Measurements from ENCODE around the gene SLC4A5.

Gene SLC4A5

DNA sequence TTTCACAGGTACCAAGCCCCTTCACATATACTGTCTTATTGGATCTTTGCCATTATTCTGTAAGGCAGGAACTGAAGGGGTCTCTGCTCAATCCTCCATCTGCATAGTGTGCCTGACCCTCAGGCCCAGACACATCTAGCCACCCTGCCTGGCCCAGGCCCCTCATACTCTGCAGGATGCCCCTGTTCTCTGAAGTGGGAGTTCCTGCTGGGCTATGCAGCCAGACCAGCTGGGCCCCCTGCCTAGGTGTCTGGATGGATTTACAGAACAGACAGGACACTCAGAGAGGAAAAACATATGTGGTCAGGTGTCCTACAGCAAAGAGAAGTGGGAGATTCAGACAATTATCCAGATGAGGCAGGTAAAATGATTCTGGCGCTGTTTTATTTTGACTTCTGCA is 42.0 kb downstream of the SLC4A5 start:
- no peak for DNase-seq (ENCODE audit: low read depth, low spot score)
- no peaks in the 10 kb centered on the region for H3K9me3 ChIP-seq (ENCODE audit: insufficient read depth, low read length)

DNA sequence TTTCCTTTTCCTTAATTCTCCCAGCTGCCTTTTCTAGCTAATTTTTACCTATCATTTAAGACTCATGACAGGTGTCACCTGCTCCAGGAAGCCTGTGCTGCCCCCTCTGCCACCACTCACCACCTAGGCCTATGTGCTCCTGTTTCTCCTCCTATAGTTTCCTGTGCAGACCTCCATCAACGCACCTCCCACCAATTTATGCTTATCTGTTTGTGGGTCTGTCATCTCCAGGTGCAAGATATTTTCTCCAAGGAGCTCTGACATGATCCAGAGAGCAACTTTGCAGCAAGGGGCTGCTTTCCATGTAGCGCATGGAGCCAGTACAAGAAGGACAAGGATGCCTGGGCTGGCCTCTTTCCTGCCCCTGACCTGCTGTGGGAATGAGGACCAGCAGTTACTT is 42.7 kb downstream of the SLC4A5 start:
- Histone ChIP-seq H3K4me3 (ENCODE audit: insufficient read length, low read depth) (no peak overlapping the region), H3K36me3 (ENCODE audit: insufficient read depth, insufficient read length, low read length) (no peaks in the 10 kb centered on the region), H3K9me3 (ENCODE audit: insufficient read depth, low read length) (no peaks in the 10 kb centered on the region), H3K9ac (ENCODE audit: insufficient read length, low read depth) (no peak overlapping the region), H3K27me3 (ENCODE audit: insufficient read depth, insufficient read length) (no peaks in the 10 kb centered on the region), H3K4me1 (ENCODE audit: insufficient read depth, insufficient read length) (no peaks in the 10 kb centered on the region)
- no peak for DNase-seq (ENCODE audit: low read depth, low spot score)
- TF ChIP-seq SUZ12 (IDR thresholded peaks at IDR 0.05; ENCODE audit: extremely low read depth, insufficient read depth, insufficient read length) (no peak), YY1 (IDR thresholded peaks at IDR 0.05; ENCODE audit: insufficient read depth, insufficient read length) (no peak), ZNF274 (IDR thresholded peaks at IDR 0.05; ENCODE audit: low read depth, low read length) (no peak)

More for the DNA sequence above, 42.0 kb downstream of the SLC4A5 start:
- no peaks in the 10 kb centered on the region for H3K36me3 ChIP-seq (ENCODE audit: insufficient read depth, insufficient read length, low read length)
- H3K4me3 ChIP-seq (ENCODE audit: insufficient read length, low read depth) = no peak overlapping the region
- no peaks in the 10 kb centered on the region for H3K4me1 ChIP-seq (ENCODE audit: insufficient read depth, insufficient read length)
- H3K27me3 ChIP-seq (ENCODE audit: insufficient read depth, insufficient read length) = no peaks in the 10 kb centered on the region
- no peak for TF ChIP-seq SUZ12 (IDR thresholded peaks at IDR 0.05; ENCODE audit: extremely low read depth, insufficient read depth, insufficient read length)
- TF ChIP-seq YY1 (IDR thresholded peaks at IDR 0.05; ENCODE audit: insufficient read depth, insufficient read length) = no peak
- no peak for TF ChIP-seq ZNF274 (IDR thresholded peaks at IDR 0.05; ENCODE audit: low read depth, low read length)
- H3K9ac ChIP-seq (ENCODE audit: insufficient read length, low read depth) = no peak overlapping the region

DNA sequence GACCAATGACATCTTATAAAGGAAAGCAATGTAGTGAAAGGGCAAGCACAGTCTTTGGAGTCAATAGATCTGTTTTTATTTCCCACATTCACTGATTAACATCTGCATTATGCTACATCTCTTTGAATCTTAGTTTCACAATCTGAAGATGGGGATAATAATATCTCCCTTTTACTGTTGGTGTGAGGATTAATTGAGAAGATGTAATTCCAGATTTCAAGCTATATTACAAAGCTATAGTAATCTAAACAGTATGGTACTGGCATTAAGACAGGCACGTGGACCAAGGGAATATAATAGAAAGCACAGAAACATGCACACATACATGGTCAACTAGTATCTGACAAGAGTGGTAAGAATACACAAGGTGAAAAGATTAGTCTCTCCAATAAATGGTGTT is 45.3 kb downstream of the SLC4A5 start:
- Histone ChIP-seq H3K9ac (ENCODE audit: insufficient read length, low read depth) (no peak overlapping the region), H3K36me3 (ENCODE audit: insufficient read depth, insufficient read length, low read length) (no peaks in the 10 kb centered on the region), H3K27me3 (ENCODE audit: insufficient read depth, insufficient read length) (no peaks in the 10 kb centered on the region), H3K4me3 (ENCODE audit: insufficient read length, low read depth) (no peak overlapping the region), H3K9me3 (ENCODE audit: insufficient read depth, low read length) (no peaks in the 10 kb centered on the region), H3K4me1 (ENCODE audit: insufficient read depth, insufficient read length) (no peaks in the 10 kb centered on the region)
- DNase-seq (ENCODE audit: low read depth, low spot score) = no peak
- TF ChIP-seq SUZ12 (IDR thresholded peaks at IDR 0.05; ENCODE audit: extremely low read depth, insufficient read depth, insufficient read length) (no peak), ZNF274 (IDR thresholded peaks at IDR 0.05; ENCODE audit: low read depth, low read length) (no peak), YY1 (IDR thresholded peaks at IDR 0.05; ENCODE audit: insufficient read depth, insufficient read length) (no peak)

DNA sequence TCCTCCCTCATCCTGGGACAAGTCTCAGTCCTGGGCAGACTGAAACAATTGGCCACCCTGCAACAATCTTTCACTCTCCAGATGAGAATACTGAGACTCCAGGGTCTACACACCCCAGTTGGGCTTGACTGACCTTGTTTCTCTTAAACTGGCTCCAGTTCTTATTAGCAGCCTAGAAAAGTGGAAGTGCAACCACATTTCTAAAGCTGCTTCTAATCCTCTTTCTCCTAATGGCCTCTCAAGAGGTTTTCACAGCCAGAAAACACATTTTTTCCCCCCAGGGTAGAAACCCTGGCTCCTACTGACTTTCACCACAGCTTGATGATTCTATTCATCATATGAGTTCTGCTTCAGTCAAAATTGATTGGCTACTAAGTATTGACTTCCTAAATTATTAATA is 45.8 kb downstream of the SLC4A5 start:
- Histone ChIP-seq H3K4me3 (ENCODE audit: insufficient read length, low read depth) (no peak overlapping the region), H3K36me3 (ENCODE audit: insufficient read depth, insufficient read length, low read length) (no peaks in the 10 kb centered on the region), H3K9me3 (ENCODE audit: insufficient read depth, low read length) (no peaks in the 10 kb centered on the region), H3K27me3 (ENCODE audit: insufficient read depth, insufficient read length) (no peaks in the 10 kb centered on the region), H3K4me1 (ENCODE audit: insufficient read depth, insufficient read length) (no peaks in the 10 kb centered on the region), H3K9ac (ENCODE audit: insufficient read length, low read depth) (no peak overlapping the region)
- no peak for TF ChIP-seq YY1 (IDR thresholded peaks at IDR 0.05; ENCODE audit: insufficient read depth, insufficient read length)
- no peak for TF ChIP-seq ZNF274 (IDR thresholded peaks at IDR 0.05; ENCODE audit: low read depth, low read length)
- no peak for TF ChIP-seq SUZ12 (IDR thresholded peaks at IDR 0.05; ENCODE audit: extremely low read depth, insufficient read depth, insufficient read length)
- no peak for DNase-seq (ENCODE audit: low read depth, low spot score)

DNA sequence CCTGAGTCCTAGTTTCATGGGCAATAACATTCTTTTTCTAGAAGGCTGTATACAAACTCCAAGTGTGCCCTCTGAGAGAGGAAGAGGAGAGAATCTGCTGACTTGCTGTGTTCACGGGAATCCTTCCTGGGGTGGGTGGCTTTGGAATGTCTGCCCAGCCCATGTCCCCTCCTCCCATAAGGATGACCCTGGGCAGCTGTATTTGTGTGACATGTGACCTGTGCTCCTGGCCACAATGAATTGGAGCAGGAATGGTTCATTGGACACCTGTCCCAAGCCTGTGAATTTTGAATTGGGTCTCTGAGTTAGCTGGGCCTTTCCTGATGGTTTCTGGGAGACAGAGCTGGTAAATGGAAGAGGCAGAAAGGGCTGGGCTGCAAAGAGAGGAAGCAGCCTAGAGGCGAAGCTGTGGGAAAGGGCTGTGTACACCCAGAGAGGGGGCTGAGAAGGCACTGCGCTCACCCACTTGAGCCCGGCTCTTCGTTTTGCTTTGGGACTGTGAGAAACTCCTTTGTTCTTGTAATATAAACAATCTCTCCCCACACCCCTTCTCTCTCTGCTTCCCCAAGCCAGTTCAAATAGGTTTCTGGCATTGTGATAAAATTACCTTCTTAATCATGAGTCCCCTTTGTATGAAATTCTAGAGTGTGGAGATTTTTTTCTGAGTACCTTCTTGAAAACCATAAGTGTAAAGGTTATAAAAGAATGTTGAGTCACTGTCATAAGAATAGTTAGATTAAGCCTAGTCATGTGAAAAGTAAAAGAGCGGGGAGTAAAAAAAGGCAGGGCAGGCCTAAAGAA is 49.8 kb downstream of the SLC4A5 start:
- Histone ChIP-seq H3K9me3 (ENCODE audit: insufficient read depth, low read length) (no peaks in the 10 kb centered on the region), H3K4me1 (ENCODE audit: insufficient read depth, insufficient read length) (peaks cover 3% of the 10 kb centered on the region), H3K4me3 (ENCODE audit: insufficient read length, low read depth) (no peak overlapping the region), H3K36me3 (ENCODE audit: insufficient read depth, insufficient read length, low read length) (no peaks in the 10 kb centered on the region), H3K27me3 (ENCODE audit: insufficient read depth, insufficient read length) (no peaks in the 10 kb centered on the region), H3K9ac (ENCODE audit: insufficient read length, low read depth) (no peak overlapping the region)
- TF ChIP-seq YY1 (IDR thresholded peaks at IDR 0.05; ENCODE audit: insufficient read depth, insufficient read length) (no peak), SUZ12 (IDR thresholded peaks at IDR 0.05; ENCODE audit: extremely low read depth, insufficient read depth, insufficient read length) (no peak), ZNF274 (IDR thresholded peaks at IDR 0.05; ENCODE audit: low read depth, low read length) (no peak)
- DNase-seq (ENCODE audit: low read depth, low spot score) = no peak

DNA sequence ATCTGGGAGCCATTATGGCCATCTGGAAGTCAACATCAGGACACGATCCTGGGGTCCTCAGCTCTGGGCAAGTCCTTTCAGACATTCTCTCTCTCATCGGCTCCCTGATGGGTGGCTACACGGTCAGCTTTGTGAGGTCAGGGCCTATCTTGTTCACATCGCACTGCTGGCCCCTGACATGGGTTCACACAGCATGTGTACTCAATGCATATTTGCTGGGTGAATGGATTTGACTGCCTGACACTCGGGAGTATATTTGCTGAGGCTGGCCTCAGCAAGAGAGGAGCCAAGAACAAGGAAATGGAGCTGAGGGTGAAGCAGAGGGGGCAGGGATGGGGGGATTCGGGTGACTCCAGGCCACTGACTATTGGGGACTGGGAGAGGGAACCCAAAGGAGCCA is 50.5 kb downstream of the SLC4A5 start:
- no peaks in the 10 kb centered on the region for H3K27me3 ChIP-seq (ENCODE audit: insufficient read depth, insufficient read length)
- no peak overlapping the region for H3K4me3 ChIP-seq (ENCODE audit: insufficient read length, low read depth)
- H3K9ac ChIP-seq (ENCODE audit: insufficient read length, low read depth) = no peak overlapping the region
- peaks cover 3% of the 10 kb centered on the region for H3K4me1 ChIP-seq (ENCODE audit: insufficient read depth, insufficient read length)
- no peak for DNase-seq (ENCODE audit: low read depth, low spot score)
- H3K9me3 ChIP-seq (ENCODE audit: insufficient read depth, low read length) = no peaks in the 10 kb centered on the region
- H3K36me3 ChIP-seq (ENCODE audit: insufficient read depth, insufficient read length, low read length) = no peaks in the 10 kb centered on the region
- TF ChIP-seq SUZ12 (IDR thresholded peaks at IDR 0.05; ENCODE audit: extremely low read depth, insufficient read depth, insufficient read length) (no peak), ZNF274 (IDR thresholded peaks at IDR 0.05; ENCODE audit: low read depth, low read length) (no peak), YY1 (IDR thresholded peaks at IDR 0.05; ENCODE audit: insufficient read depth, insufficient read length) (no peak)

DNA sequence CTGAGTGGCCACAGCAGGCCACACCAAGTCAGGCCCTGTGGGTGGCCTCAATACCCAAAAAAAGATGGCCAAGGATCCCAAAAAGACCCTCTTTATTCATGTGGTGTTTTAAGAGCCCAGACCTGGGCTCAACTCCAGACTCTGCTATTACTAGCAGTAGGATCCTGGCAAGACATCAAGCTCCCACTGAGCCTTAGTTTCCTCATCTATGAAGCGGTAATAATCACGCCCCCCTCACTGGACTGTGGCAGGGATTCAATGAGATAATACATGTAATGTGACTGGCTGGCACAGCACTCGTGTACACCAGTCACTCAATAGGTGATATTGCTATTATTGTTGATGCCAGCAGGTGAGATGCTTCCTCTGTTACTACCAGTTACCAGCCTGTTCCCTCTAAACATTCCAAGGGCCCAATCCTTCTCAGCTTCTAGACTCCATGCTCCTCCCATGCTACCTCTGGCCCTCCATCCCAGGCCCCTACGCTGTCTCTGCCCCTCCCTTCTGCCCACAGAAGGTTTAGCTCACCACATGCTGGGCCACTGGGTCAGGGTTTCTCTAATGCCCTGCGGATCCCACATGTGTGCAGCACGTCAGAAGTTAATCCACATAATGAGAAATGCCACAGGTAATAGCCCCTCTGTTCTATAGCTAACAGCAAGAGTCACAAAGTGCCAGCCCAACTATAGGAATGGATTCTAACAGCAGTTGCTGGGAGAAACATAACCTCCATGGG is 51.2 kb downstream of the SLC4A5 start:
- Histone ChIP-seq H3K4me3 (ENCODE audit: insufficient read length, low read depth) (no peak overlapping the region), H3K4me1 (ENCODE audit: insufficient read depth, insufficient read length) (peaks cover 3% of the 10 kb centered on the region), H3K27me3 (ENCODE audit: insufficient read depth, insufficient read length) (no peaks in the 10 kb centered on the region), H3K36me3 (ENCODE audit: insufficient read depth, insufficient read length, low read length) (no peaks in the 10 kb centered on the region), H3K9ac (ENCODE audit: insufficient read length, low read depth) (no peak overlapping the region), H3K9me3 (ENCODE audit: insufficient read depth, low read length) (no peaks in the 10 kb centered on the region)
- no peak for DNase-seq (ENCODE audit: low read depth, low spot score)
- TF ChIP-seq SUZ12 (IDR thresholded peaks at IDR 0.05; ENCODE audit: extremely low read depth, insufficient read depth, insufficient read length) (no peak), ZNF274 (IDR thresholded peaks at IDR 0.05; ENCODE audit: low read depth, low read length) (no peak), YY1 (IDR thresholded peaks at IDR 0.05; ENCODE audit: insufficient read depth, insufficient read length) (no peak)

Data from NT2/D1 (cell line).